HepG2 (cell line): ENCODE measurements around the gene SSBP4. TPM values are rescaled to one million over a fixed set of nuclear protein-coding genes. Genes with fewer than 3 reads are reported as not detected.

Experiments used
- CSRNP1 ChIP-seq: sonication (generic); formaldehyde crosslinking; IDR thresholded peaks from 2 replicates; pipeline ENCODE4 v1.8.1; 2023; ENCODE audit warnings: mild to moderate bottlenecking, missing genetic modification reagents
- DNMT1 ChIP-seq: sonication (generic); formaldehyde crosslinking; IDR thresholded peaks from 2 replicates; pipeline ENCODE4 v1.5.1; 2020; ENCODE audit warnings: mild to moderate bottlenecking, missing genetic modification reagents
- ELF4 ChIP-seq: sonication (generic); formaldehyde crosslinking; IDR thresholded peaks from 2 replicates; pipeline ENCODE4 v1.5.0; 2020; ENCODE audit warnings: missing genetic modification reagents, mild to moderate bottlenecking, moderate library complexity, borderline replicate concordance
- FOXM1 ChIP-seq: sonication (generic); formaldehyde crosslinking; IDR thresholded peaks from 2 replicates; pipeline ENCODE4 v1.5.0; 2020; ENCODE audit warnings: missing genetic modification reagents
- GATAD1 ChIP-seq: IDR thresholded peaks from 2 replicates; pipeline ENCODE4 v1.6.1; 2016; ENCODE audit warnings: missing genetic modification reagents, missing compliant biosample characterization
- HNF1B ChIP-seq: sonication (generic); formaldehyde crosslinking; IDR thresholded peaks from 2 replicates; pipeline ENCODE4 v1.5.1; 2020; ENCODE audit warnings: mild to moderate bottlenecking, moderate library complexity, missing genetic modification reagents
- KLF13 ChIP-seq: sonication (generic); formaldehyde crosslinking; IDR thresholded peaks from 2 replicates; pipeline ENCODE4 v1.4.0; 2020; ENCODE audit warnings: mild to moderate bottlenecking, missing genetic modification reagents
- MAFF ChIP-seq: IDR thresholded peaks from 2 replicates; pipeline ENCODE4 v1.6.1; 2011; ENCODE audit warnings: low read depth, low read length, improper control_type of control experiment
- MXI1 ChIP-seq: IDR thresholded peaks from 3 replicates; pipeline ENCODE4 v1.6.1; 2012; ENCODE audit warnings: low read depth, low read length, inconsistent platforms, borderline replicate concordance
- NKX3-1 ChIP-seq: sonication (generic); formaldehyde crosslinking; IDR thresholded peaks from 2 replicates; pipeline ENCODE4 v1.5.0; 2020; ENCODE audit warnings: missing genetic modification reagents
- SMAD1 ChIP-seq: sonication (generic); formaldehyde crosslinking; IDR thresholded peaks from 2 replicates; pipeline ENCODE4 v1.4.0; 2020; ENCODE audit warnings: missing genetic modification reagents, low read depth, mild to moderate bottlenecking, borderline replicate concordance
- SMAD9 ChIP-seq: sonication (generic); formaldehyde crosslinking; IDR thresholded peaks from 2 replicates; pipeline ENCODE4 v1.5.1; 2020; ENCODE audit warnings: mild to moderate bottlenecking, missing genetic modification reagents
- SMC3 ChIP-seq: IDR thresholded peaks from 2 replicates; pipeline ENCODE4 v1.6.1; 2011; ENCODE audit warnings: low read length, improper control_type of control experiment
- ZBTB34 ChIP-seq: sonication (generic); formaldehyde crosslinking; IDR thresholded peaks from 2 replicates; pipeline ENCODE4 v1.8.0; 2022; ENCODE audit warnings: mild to moderate bottlenecking, missing genetic modification reagents
- ZFY ChIP-seq: sonication (generic); formaldehyde crosslinking; IDR thresholded peaks from 2 replicates; pipeline ENCODE4 v1.4.0; 2020; ENCODE audit warnings: missing genetic modification reagents
- ZMYM4 ChIP-seq: sonication (generic); formaldehyde crosslinking; IDR thresholded peaks from 2 replicates; pipeline ENCODE4 v1.8.1; 2023; ENCODE audit warnings: mild to moderate bottlenecking, missing genetic modification reagents
- ZNF441 ChIP-seq: sonication (generic); formaldehyde crosslinking; IDR thresholded peaks from 2 replicates; pipeline ENCODE4 v1.7.0; 2021; ENCODE audit warnings: missing genetic modification reagents, borderline replicate concordance
- ZNF496 ChIP-seq: sonication (generic); formaldehyde crosslinking; IDR thresholded peaks from 2 replicates; pipeline ENCODE4 v1.8.1; 2023; ENCODE audit warnings: mild to moderate bottlenecking, moderate library complexity, missing genetic modification reagents; ENCODE audit not compliant: insufficient replicate concordance
- ZNF549 ChIP-seq: sonication (generic); formaldehyde crosslinking; IDR thresholded peaks from 2 replicates; pipeline ENCODE4 v1.5.0; 2020; ENCODE audit warnings: missing genetic modification reagents
- ZNF574 ChIP-seq: sonication (generic); formaldehyde crosslinking; IDR thresholded peaks from 2 replicates; pipeline ENCODE4 v1.4.0; 2020; ENCODE audit warnings: missing genetic modification reagents
- ZNF589 ChIP-seq: sonication (generic); formaldehyde crosslinking; conservative IDR thresholded peaks from 2 replicates; pipeline ENCODE4 v1.8.0; 2022; ENCODE audit warnings: mild to moderate bottlenecking, moderate library complexity, missing genetic modification reagents
- ZNF740 ChIP-seq: sonication (generic); formaldehyde crosslinking; IDR thresholded peaks from 2 replicates; pipeline ENCODE4 v1.4.0; 2020; ENCODE audit warnings: missing genetic modification reagents
- polyA plus RNA-seq, 8 experiments: library from polyadenylated mRNA; depleted of rRNA in 3 of 8; stranded (reverse) in 7 of 8; unstranded in 1 of 8; fragments of >200 nt; fragmentation: Illumina TruSeq in 4 of 8; extraction: Trizol in 4 of 8; gene quantifications; 2 replicates each; pipeline versions ENCODE4 v1.2.1 to v1.2.3, GENCODE V29; 2011 to 2016; ENCODE audit warnings: low read depth in 4 of 8, missing spikeins in 1 of 8, mixed read lengths in 1 of 8; ENCODE audit not compliant: insufficient read depth in 1 of 8
- total RNA-seq, 5 experiments: library from RNA; depleted of rRNA; stranded (reverse); fragments of >200 nt; fragmentation: Illumina TruSeq; extraction: Trizol; gene quantifications; 2 replicates each; pipeline ENCODE4 v1.2.3, GENCODE V29; 2016; ENCODE audit warnings: low read depth in 1 of 5

Gene SSBP4
- total and polyA plus RNA-seq, 2 of the 13 experiments (the other 11 are each of a cell fraction or from before 2014, with no cell fraction given): 20.8 to 39.5 TPM

GRCh38 chr19:18437491-18438330 lies 18.5 kb downstream of the SSBP4 start, which contains the start of gene ISYNA1 (continued):
- TF ChIP-seq ZNF574 (no peak), ZFY (no peak), ELF4 (CRISPR knock-in tag) (no peak), SMAD9 (CRISPR knock-in tag) (no peak), HNF1B (no peak; the same call in 1 of the 2 replicates), DNMT1 (no peak), ZNF441 (CRISPR knock-in tag) (no peak), ZNF496 (no peak), KLF13 (CRISPR knock-in tag) (no peak), MAFF (no peak), MXI1 (no peak; the same call in 2 of the 3 replicates), ZBTB34 (no peak), SMAD1 (CRISPR knock-in tag) (no peak), GATAD1 (CRISPR knock-in tag) (no peak), FOXM1 (CRISPR knock-in tag) (no peak), ZMYM4 (CRISPR knock-in tag) (no peak), SMC3 (no peak), ZNF740 (CRISPR knock-in tag) (no peak), ZNF589 (CRISPR knock-in tag) (no peak), NKX3-1 (no peak), CSRNP1 (CRISPR knock-in tag) (no peak), ZNF549 (CRISPR knock-in tag) (no peak)
